ENCODE measurements around the gene HLA-G.
"Not testable (repeated sequence)": the region's sequence is repeated elsewhere in the genome, so short reads cannot be mapped to it uniquely, and the experiment has no call there.

Gene HLA-G

DNA sequence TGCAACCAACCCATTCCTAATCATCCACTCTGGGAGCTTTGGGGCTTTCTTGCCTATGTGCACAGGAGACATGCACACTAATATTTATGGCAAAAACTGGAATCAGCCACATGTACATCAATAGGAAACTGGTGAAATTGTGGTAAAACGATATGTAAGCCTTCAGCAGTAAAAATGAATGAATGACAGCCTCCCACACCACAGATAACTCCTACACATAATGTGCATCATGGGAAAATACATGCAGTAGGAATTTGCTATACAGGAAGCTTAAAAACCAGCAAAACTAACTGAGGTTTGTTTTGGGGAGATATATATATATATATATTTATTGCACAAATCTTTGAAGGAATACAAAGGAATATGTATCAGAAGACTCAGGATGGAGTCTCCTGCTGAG is 47.6 kb downstream of the HLA-G start:
- no peak for DNase-seq

DNA sequence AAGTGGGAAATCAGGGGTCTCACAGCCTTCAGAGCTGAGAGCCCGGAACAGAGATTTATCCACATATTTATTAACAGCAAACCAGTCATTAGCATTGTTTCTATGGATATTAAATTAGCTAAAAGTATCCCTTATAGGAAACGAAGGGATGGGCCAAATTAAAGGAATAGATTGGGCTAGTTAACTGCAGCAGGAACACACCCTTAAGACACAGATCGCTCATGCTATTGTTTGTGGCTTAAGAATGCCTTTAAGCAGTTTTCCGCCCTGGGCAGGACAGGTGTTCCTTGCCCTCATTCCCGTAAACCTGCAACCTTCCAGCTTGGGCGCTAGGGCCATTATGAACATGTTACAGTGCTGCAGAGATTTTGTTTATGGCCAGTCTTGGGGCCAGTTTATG is 48.1 kb downstream of the HLA-G start:
- DNase-seq = not testable (repeated sequence)

Data from GOT3 (cell line).